OCI-LY7 (cell line): Measurements from ENCODE around the gene TRPM2.

Source experiments
- EZH2phosphoT487 ChIP-seq: fragments of 200-600 bp; sonication (generic); IDR thresholded peaks from 2 replicates; pipeline ENCODE4 v1.6.1; 2018; ENCODE audit warnings: low read depth, borderline replicate concordance, mild to moderate bottlenecking, mixed run types, antibody characterized with exemption, low read length, moderate library complexity, mixed read lengths
- TF ChIP-seq, protein P1 (sequence below): fragments of 200-600 bp; sonication (generic); conservative IDR thresholded peaks from 2 replicates; pipeline ENCODE4 v1.5.1; 2014; ENCODE audit warnings: mild to moderate bottlenecking, antibody characterized with exemption, low read length, moderate library complexity, mixed read lengths

DNA sequence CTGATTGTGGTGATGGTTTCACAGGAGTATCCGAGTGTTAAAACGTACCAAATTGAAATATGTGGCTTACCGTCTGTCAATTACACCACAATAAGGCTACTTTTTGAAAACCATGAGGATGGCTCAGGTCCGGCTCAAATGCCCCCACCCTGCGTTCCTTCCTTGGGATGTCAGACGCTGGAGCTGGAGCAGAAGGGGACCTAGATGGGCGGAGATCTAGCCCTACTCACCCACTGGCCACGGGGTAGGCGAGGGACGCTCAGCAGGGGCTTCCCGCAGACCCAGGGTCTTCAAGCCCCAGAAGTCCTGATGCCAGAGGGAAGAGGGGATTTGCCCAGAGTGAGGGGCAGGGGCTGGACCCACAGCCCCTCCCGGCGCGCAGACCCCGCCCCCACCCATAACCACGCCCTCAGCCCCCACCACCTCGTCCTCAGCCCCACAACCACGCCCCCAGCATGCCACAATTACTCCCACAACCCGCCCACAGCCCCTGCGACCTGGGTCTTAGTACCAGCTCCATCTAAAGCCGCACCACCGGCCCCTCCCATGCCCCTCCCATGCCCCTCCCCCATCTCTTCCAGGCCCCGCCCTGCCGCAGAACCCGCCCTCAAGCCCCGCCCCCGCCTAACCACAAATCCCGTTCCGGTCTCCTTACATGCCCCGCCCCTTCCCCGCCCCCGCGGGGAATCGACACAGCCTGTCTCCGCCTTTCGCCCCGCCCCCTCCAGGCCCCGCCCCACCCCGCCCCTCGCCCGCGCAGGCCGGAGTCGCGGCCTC lies 101.5 kb downstream of the TRPM2 start, which contains the start of gene LRRC3:
- TF ChIP-seq, protein P1, sequence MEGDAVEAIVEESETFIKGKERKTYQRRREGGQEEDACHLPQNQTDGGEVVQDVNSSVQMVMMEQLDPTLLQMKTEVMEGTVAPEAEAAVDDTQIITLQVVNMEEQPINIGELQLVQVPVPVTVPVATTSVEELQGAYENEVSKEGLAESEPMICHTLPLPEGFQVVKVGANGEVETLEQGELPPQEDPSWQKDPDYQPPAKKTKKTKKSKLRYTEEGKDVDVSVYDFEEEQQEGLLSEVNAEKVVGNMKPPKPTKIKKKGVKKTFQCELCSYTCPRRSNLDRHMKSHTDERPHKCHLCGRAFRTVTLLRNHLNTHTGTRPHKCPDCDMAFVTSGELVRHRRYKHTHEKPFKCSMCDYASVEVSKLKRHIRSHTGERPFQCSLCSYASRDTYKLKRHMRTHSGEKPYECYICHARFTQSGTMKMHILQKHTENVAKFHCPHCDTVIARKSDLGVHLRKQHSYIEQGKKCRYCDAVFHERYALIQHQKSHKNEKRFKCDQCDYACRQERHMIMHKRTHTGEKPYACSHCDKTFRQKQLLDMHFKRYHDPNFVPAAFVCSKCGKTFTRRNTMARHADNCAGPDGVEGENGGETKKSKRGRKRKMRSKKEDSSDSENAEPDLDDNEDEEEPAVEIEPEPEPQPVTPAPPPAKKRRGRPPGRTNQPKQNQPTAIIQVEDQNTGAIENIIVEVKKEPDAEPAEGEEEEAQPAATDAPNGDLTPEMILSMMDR, result no peak
- TF ChIP-seq EZH2phosphoT487, result no peak
